H1 (cell line): ENCODE results near the gene CSTF2T.

ENCODE experiments used
- ATF3 ChIP-seq: IDR thresholded peaks from 2 replicates; pipeline ENCODE4 v1.6.1; 2011; ENCODE audit warnings: low read depth, mild to moderate bottlenecking, low read length; ENCODE audit not compliant: insufficient read depth
- CBX8 ChIP-seq: fragments of 300-800, 300-1000 bp; sonication (generic); IDR thresholded peaks from 2 replicates; pipeline ENCODE4 v1.7.1; 2016; ENCODE audit warnings: low read depth, low read length, borderline replicate concordance
- CEBPB ChIP-seq: IDR thresholded peaks from 2 replicates; pipeline ENCODE4 v1.6.1; 2012; ENCODE audit warnings: low read depth, low read length
- CTCF ChIP-seq, 3 experiments: IDR thresholded peaks; 1 replicate in 2 of 3; 2 replicates in 1 of 3; pipeline versions ENCODE4 v1.5.1 to v1.6.1; 2011; ENCODE audit warnings: low read length in 3 of 3, mild to moderate bottlenecking in 3 of 3, inconsistent platforms in 2 of 3, low read depth in 1 of 3, moderate library complexity in 1 of 3; ENCODE audit not compliant: insufficient read depth in 1 of 3; ENCODE audit errors: control extremely low read depth in 1 of 3
- EZH2 ChIP-seq: fragments of 200-600 bp; sonication (generic); IDR thresholded peaks from 2 replicates; pipeline ENCODE4 v1.7.1; 2012; ENCODE audit warnings: low read depth, mild to moderate bottlenecking, moderate library complexity, low read length, inconsistent platforms; ENCODE audit not compliant: severe bottlenecking
- JUN ChIP-seq: IDR thresholded peaks from 2 replicates; pipeline ENCODE4 v1.6.1; 2011; ENCODE audit warnings: low read depth, mild to moderate bottlenecking, improper control_type of control experiment, low read length
- NRF1 ChIP-seq: IDR thresholded peaks from 2 replicates; pipeline ENCODE4 v1.6.1; 2011; ENCODE audit warnings: mild to moderate bottlenecking, low read depth, low read length, improper control_type of control experiment
- POLR2AphosphoS5 ChIP-seq: IDR thresholded peaks from 2 replicates; pipeline ENCODE4 v1.6.1; 2011; ENCODE audit warnings: low read depth, low read length
- RFX5 ChIP-seq: IDR thresholded peaks from 2 replicates; pipeline ENCODE4 v1.6.1; 2011; ENCODE audit warnings: low read depth, low read length, improper control_type of control experiment, borderline replicate concordance
- RXRA ChIP-seq: IDR thresholded peaks from 2 replicates; pipeline ENCODE4 v1.6.1; 2011; ENCODE audit warnings: low read depth, mild to moderate bottlenecking, low read length, moderate library complexity; ENCODE audit not compliant: insufficient read depth
- TAF1 ChIP-seq: IDR thresholded peaks from 2 replicates; pipeline ENCODE4 v1.6.1; 2011; ENCODE audit warnings: mild to moderate bottlenecking, low read depth, low read length
- TF ChIP-seq, protein P1 (sequence below): IDR thresholded peaks from 2 replicates; pipeline ENCODE4 v1.6.1; 2012; ENCODE audit warnings: inconsistent platforms

DNA sequence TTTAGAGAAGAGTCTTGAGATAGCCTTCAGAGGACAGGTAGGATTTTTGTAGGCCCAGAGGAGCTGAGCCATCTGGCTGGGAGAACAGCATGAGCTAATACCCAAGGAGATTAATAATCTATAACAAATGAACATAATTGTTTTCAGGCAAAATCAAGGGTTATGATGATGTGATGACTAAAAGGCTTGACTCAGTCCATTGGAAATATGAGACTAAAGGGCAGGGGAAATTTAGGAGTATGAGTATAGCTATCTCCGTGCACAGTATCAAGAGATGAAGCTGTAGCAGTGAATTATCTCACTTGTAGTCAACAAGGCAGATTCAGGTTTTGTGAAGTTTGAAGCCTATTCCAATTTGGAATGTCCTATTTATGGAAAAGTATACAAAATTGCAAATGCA, 40.1 kb downstream of the CSTF2T start:
- TF ChIP-seq TAF1 (no peak), CTCF (IDR thresholded peaks at IDR 0.05; ENCODE audit: control extremely low read depth in 1 of 3, insufficient read depth in 1 of 3, low read depth in 1 of 3, low read length in 3 of 3) (no peak), EZH2 (no peak), NRF1 (no peak), CEBPB (no peak), JUN (no peak), RXRA (no peak), ATF3 (no peak), RFX5 (no peak), CBX8 (no peak), POLR2AphosphoS5 (no peak)
- TF ChIP-seq, protein P1, sequence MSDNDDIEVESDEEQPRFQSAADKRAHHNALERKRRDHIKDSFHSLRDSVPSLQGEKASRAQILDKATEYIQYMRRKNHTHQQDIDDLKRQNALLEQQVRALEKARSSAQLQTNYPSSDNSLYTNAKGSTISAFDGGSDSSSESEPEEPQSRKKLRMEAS: no peak
